ENCODE data around the gene POR. TPM values are rescaled to one million over a fixed set of nuclear protein-coding genes. Genes with fewer than 3 reads are reported as not detected.
"Not testable (repeated sequence)": the region's sequence is repeated elsewhere in the genome, so short reads cannot be mapped to it uniquely, and the experiment has no call there.

POR gene
- total RNA-seq, 1 experiment from 2014 or later, result 205 TPM

GRCh38 chr7:75869776-75870379 lies 45.1 kb upstream of the POR start:
- Histone ChIP-seq H3K36me3 (ENCODE audit: low read depth) (no peaks in the 10 kb centered on the region), H3K9me3 (ENCODE audit: insufficient read depth, low read depth) (no peaks in the 10 kb centered on the region), H3K79me2 (ENCODE audit: low read depth) (no peaks in the 10 kb centered on the region), H3K27me3 (ENCODE audit: insufficient read depth, low read depth) (no peaks in the 10 kb centered on the region), H3K9me2 (ENCODE audit: insufficient read depth) (no peaks in the 10 kb centered on the region), H3K4me2 (no peak overlapping the region), H2AFZ (no peak overlapping the region), H3K4me1 (replicated peaks; ENCODE audit: insufficient read depth) (peaks cover 13% of the 10 kb centered on the region), H3K4me3 (no peak overlapping the region), H3F3A (ENCODE audit: insufficient read depth, low read depth) (peaks cover 4% of the 10 kb centered on the region; the same call in 1 of the 2 replicates), H3K27ac (no peak overlapping the region), H4K20me1 (ENCODE audit: insufficient read depth) (no peaks in the 10 kb centered on the region)
- peak in 1 of 2 experiments; percentile 61 for DNase-seq
- POLR2A ChIA-PET (ENCODE audit: unreplicated experiment), result interaction anchor here (0.7 kb wide), 1 partner anchor 482 kb away, joined by 3 read pairs; no protein-coding TSS in a partner anchor
- TF ChIP-seq EZH2 (IDR thresholded peaks at IDR 0.05; ENCODE audit: low read depth), result no peak
- TF ChIP-seq, protein P1, sequence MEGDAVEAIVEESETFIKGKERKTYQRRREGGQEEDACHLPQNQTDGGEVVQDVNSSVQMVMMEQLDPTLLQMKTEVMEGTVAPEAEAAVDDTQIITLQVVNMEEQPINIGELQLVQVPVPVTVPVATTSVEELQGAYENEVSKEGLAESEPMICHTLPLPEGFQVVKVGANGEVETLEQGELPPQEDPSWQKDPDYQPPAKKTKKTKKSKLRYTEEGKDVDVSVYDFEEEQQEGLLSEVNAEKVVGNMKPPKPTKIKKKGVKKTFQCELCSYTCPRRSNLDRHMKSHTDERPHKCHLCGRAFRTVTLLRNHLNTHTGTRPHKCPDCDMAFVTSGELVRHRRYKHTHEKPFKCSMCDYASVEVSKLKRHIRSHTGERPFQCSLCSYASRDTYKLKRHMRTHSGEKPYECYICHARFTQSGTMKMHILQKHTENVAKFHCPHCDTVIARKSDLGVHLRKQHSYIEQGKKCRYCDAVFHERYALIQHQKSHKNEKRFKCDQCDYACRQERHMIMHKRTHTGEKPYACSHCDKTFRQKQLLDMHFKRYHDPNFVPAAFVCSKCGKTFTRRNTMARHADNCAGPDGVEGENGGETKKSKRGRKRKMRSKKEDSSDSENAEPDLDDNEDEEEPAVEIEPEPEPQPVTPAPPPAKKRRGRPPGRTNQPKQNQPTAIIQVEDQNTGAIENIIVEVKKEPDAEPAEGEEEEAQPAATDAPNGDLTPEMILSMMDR (conservative IDR thresholded peaks at IDR 0.05), result no peak
- no TSS peak for BruUV-seq (replicated peaks)
- CTCF ChIA-PET, result no interaction called here
- intact Hi-C loops (cut with micrococcal nuclease; ENCODE audit: unreplicated experiment), result loop anchor here (5.0 kb wide), 1 partner anchor 122 kb away; the partner anchor contains the start of gene TMEM120A

DNA sequence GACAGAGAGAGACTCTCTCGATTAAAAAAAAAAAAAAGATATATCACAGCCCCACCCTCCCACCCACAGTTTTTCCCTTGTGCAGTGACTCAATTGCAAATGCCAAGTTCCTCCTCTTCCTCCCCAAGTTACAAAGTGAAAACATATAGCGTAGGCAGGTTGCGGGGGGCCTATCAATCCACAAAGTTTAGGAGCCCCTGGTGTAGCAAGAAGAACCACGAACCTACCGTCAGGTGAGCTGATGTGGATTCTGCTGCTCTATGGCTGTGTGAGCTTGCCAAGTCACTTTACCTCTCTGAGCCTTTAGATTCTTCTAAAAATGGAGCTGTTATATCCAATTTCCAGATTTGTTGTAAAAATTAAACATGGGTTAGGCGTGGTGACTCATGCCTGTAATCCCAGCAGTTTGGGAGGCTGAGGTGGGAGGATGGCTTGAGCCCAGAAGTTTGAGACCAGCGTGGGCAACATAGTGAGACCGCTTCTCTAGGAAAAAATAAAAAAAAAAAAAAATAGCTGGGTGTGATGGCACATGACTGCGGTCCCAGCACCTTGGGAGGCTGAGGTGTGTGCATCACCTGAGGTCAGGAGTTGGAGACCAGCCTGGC lies 44.3 kb upstream of the POR start:
- H3K9me3 ChIP-seq (ENCODE audit: insufficient read depth, low read depth), result no peaks in the 10 kb centered on the region
- intact Hi-C loops (cut with micrococcal nuclease; ENCODE audit: unreplicated experiment), result no loop called here
- H3F3A ChIP-seq (ENCODE audit: insufficient read depth, low read depth), result peaks cover 4% of the 10 kb centered on the region; the same call in 1 of the 2 replicates
- peaks cover 13% of the 10 kb centered on the region for H3K4me1 ChIP-seq (replicated peaks; ENCODE audit: insufficient read depth)
- H3K36me3 ChIP-seq (ENCODE audit: low read depth), result no peaks in the 10 kb centered on the region
- no peak overlapping the region for H2AFZ ChIP-seq
- H3K27me3 ChIP-seq (ENCODE audit: insufficient read depth, low read depth), result no peaks in the 10 kb centered on the region
- TF ChIP-seq EZH2 (IDR thresholded peaks at IDR 0.05; ENCODE audit: low read depth), result no peak
- TF ChIP-seq, protein P1 (conservative IDR thresholded peaks at IDR 0.05), result no peak
- POLR2A ChIA-PET (ENCODE audit: unreplicated experiment), result interaction anchor here (0.6 kb wide), 1 partner anchor 477 kb away, joined by 15 read pairs; no protein-coding TSS in a partner anchor
- H3K27ac ChIP-seq, result no peak overlapping the region
- no peaks in the 10 kb centered on the region for H3K9me2 ChIP-seq (ENCODE audit: insufficient read depth)
- CTCF ChIA-PET, result no interaction called here
- no peaks in the 10 kb centered on the region for H3K79me2 ChIP-seq (ENCODE audit: low read depth)
- no TSS peak for BruUV-seq (replicated peaks)
- H3K4me2 ChIP-seq, result no peak overlapping the region
- no peaks in the 10 kb centered on the region for H4K20me1 ChIP-seq (ENCODE audit: insufficient read depth)
- no peak overlapping the region for H3K4me3 ChIP-seq
- DNase-seq, result no peak

DNA sequence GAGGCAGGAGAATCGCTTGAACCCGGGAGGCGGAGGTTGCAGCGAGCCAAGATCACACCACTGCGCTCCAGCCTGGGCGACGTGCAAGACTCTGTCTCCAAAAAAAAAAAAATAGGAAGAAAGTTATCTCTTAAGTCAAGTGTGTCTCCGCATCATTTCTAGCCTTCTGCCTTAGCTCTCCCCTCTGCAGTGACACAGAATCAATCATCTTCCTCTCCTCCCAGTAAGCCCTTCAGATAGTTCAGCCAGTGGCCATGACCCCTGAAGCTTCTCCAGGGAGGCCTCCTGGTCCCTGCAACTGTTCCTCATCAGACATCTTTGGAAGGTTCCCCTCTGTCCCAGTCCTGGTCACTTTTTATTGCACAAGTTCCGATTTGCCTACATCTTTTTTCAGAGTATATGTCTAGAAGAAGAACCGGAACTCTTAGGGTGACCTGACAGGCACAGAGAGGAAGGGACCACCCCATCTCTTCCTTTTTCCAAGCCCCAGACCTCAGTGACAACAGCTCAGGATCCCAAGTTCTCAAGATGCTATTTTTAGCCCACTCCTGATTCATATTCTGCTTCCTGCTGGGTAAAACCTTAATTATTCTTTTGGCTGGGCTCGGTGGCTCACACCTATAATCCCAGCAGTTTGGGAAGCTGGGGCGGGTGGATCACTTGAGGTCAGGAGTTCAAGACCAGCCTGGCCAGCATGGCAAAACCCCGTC lies 42.7 kb upstream of the POR start:
- peaks cover 4% of the 10 kb centered on the region; the same call in 1 of the 2 replicates for H3F3A ChIP-seq (ENCODE audit: insufficient read depth, low read depth)
- H3K36me3 ChIP-seq (ENCODE audit: low read depth), result no peaks in the 10 kb centered on the region
- no peaks in the 10 kb centered on the region for H3K79me2 ChIP-seq (ENCODE audit: low read depth)
- DNase-seq, result no peak
- peaks cover 7% of the 10 kb centered on the region for H3K4me1 ChIP-seq (replicated peaks; ENCODE audit: insufficient read depth)
- H4K20me1 ChIP-seq (ENCODE audit: insufficient read depth), result no peaks in the 10 kb centered on the region
- no peak overlapping the region for H3K4me2 ChIP-seq
- TF ChIP-seq, protein P1 (conservative IDR thresholded peaks at IDR 0.05), result no peak
- no peak for TF ChIP-seq EZH2 (IDR thresholded peaks at IDR 0.05; ENCODE audit: low read depth)
- intact Hi-C loops (cut with micrococcal nuclease; ENCODE audit: unreplicated experiment), result no loop called here
- no peaks in the 10 kb centered on the region for H3K9me2 ChIP-seq (ENCODE audit: insufficient read depth)
- ChIA-PET POLR2A (ENCODE audit: unreplicated experiment) (interaction anchor here (0.9 kb wide), 1 partner anchor 175 kb away, joined by 5 read pairs; the partner anchor contains the start of gene STYXL1), CTCF (no interaction called here)
- no peak overlapping the region for H2AFZ ChIP-seq
- H3K9me3 ChIP-seq (ENCODE audit: insufficient read depth, low read depth), result no peaks in the 10 kb centered on the region
- BruUV-seq (replicated peaks), result no TSS peak
- no peaks in the 10 kb centered on the region for H3K27me3 ChIP-seq (ENCODE audit: insufficient read depth, low read depth)
- H3K27ac ChIP-seq, result no peak overlapping the region
- no peak overlapping the region for H3K4me3 ChIP-seq

DNA sequence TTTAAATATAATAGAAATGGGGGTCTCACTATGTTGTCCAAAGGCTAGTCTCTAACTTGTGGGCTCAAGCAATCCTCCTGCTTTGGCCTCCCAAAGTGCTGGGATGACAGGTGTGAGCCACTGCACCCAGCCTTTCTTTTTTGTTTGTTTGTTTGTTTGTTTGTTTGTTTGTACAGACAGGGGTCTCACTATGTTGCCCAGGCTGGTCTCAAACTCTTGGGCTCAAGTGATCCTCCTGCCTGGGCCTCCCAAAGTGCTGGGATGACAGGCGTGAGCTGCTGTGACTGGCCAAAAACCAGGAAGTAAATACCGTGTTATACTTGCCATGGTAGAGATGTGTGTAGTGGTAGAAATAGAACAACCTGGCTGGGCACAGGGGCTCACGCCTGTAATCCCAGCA lies 40.8 kb upstream of the POR start:
- H3F3A ChIP-seq (ENCODE audit: insufficient read depth, low read depth); intact Hi-C loops (cut with micrococcal nuclease; ENCODE audit: unreplicated experiment); H3K27me3 ChIP-seq (ENCODE audit: insufficient read depth, low read depth); H4K20me1 ChIP-seq (ENCODE audit: insufficient read depth); H3K9me2 ChIP-seq (ENCODE audit: insufficient read depth); H3K4me2 ChIP-seq; H3K4me3 ChIP-seq; DNase-seq; BruUV-seq (replicated peaks); H2AFZ ChIP-seq; H3K27ac ChIP-seq; H3K36me3 ChIP-seq (ENCODE audit: low read depth); H3K9me3 ChIP-seq (ENCODE audit: insufficient read depth, low read depth); POLR2A ChIA-PET (ENCODE audit: unreplicated experiment); H3K79me2 ChIP-seq (ENCODE audit: low read depth): not testable (repeated sequence)
- CTCF ChIA-PET, result interaction anchor here (0.7 kb wide), 1 partner anchor 40 kb away, joined by 22 read pairs; no protein-coding TSS in a partner anchor
- peaks cover 11% of the 10 kb centered on the region for H3K4me1 ChIP-seq (replicated peaks; ENCODE audit: insufficient read depth)

Measured in PC-9 (cell line).